HCEC 1CT (cell line): Measurements from ENCODE around the gene FXYD3.

Experiments used
- DNase-seq: peaks from one replicate; pipeline ENCODE4 v3.0.0-alpha.2; 2017

The FXYD3 gene

GRCh38 chr19:35165200-35166058 is 49.8 kb downstream of the FXYD3 start:
- DNase-seq = no peak

- DNase-seq = no peak
Observed at GRCh38 chr19:35166100-35167063, 50.8 kb downstream of the FXYD3 start.

GRCh38 chr19:35167251-35168119 is 51.9 kb downstream of the FXYD3 start:
- DNase-seq = no peak

GRCh38 chr19:35168196-35168595 is 52.6 kb downstream of the FXYD3 start:
- no peak for DNase-seq

- DNase-seq = no peak
Observed at GRCh38 chr19:35169221-35169995, 53.8 kb downstream of the FXYD3 start.

GRCh38 chr19:35170359-35171061 is 54.9 kb downstream of the FXYD3 start:
- DNase-seq = no peak

- DNase-seq = no peak
Observed at GRCh38 chr19:35171730-35172129, 56.1 kb downstream of the FXYD3 start.
